GM08714 (cell line): ENCODE data around the gene TNP1.

Experiments
- H3K4me3 ChIP-seq: fragments of 200-500 bp; sonication (Bioruptor generic); 2 replicates; pipeline ENCODE4 v1.5.1; 2014; ENCODE audit warnings: mild to moderate bottlenecking, low read length, inconsistent platforms
- ZNF274 ChIP-seq: IDR thresholded peaks from 2 replicates; pipeline ENCODE4 v1.6.1; 2012; ENCODE audit warnings: mild to moderate bottlenecking, low read depth, low read length

The TNP1 gene

DNA sequence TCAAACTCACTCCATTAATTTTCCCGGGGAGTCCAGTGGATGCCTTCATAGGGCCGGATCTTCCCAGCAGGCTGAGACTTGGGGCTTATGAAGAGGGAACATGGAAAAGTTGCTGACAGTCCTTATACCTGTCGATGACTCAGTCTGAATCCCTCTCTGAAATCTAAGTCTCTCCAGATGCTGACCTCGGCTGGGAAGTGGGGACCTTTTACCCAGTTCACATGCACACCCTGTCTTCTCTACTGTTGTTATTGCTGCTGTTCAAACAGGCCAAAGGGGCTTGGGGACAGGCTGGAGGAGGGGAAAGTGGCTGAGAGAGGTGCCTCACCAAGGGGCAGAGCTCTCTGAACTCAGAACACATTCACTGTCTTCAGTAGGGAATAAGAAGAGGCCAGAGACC, 4.1 kb upstream of the TNP1 start:
- no peak for TF ChIP-seq ZNF274
- H3K4me3 ChIP-seq, result no peak overlapping the region

GRCh38 chr2:216862628-216863398, 2.9 kb upstream of the TNP1 start:
- TF ChIP-seq ZNF274, result no peak
- H3K4me3 ChIP-seq, result no peak overlapping the region

DNA sequence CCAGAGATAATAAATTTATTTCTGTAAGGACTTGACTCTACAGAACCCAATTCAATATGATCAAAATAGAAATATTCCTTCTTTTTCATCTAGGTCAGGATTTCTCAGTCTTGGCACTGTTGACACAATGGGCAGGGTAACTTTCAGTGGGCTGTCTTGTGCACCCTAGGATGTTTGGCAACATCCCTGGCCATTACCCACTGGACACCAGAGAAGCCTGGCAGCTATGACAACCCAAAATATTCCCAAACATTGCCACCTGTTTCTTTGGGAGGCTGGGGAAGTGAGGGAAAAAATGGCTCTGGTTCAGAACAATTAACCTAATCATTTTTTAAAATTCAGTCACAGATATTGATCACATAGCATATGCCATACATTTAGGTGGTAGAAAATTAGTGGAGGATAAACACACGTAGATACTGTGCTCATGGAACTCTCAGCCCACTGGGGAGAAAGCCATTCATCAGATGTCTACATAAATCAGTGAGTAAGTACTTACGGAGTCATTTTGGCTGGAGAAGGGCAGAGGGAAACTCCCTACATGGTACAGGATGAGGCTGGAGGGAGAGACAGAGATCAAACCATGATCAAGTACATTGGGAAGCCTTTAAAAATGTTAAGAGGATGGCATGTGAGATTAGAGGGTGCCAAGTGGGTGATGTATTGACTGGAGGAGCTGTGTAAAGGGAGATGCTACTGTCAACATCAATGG, 718 bp upstream of the TNP1 start:
- no peak overlapping the region for H3K4me3 ChIP-seq
- TF ChIP-seq ZNF274, result no peak

GRCh38 chr2:216858312-216858711, 1.6 kb downstream of the TNP1 start:
- no peak overlapping the region for H3K4me3 ChIP-seq
- no peak for TF ChIP-seq ZNF274

DNA sequence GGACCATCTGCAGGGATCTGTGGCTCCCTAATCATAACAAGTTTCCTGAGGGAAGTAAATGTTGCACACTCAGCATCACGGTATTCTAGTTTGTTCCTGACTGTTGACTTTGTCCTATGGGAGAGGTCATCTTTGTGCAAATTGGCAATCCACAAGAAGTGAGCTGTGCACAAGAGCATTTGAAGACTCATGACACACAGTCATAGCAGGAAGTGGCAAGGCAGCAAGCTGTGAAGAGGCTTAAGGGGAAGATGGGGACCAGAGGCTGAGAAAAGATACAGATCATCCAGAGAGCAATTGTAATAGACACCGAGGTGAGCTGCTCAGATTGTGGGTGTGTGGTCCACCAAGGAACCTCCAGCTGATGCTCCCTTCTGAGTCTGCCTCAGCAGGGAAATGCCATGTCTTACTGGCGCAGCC, 2.7 kb downstream of the TNP1 start:
- no peak overlapping the region for H3K4me3 ChIP-seq
- TF ChIP-seq ZNF274, result no peak

DNA sequence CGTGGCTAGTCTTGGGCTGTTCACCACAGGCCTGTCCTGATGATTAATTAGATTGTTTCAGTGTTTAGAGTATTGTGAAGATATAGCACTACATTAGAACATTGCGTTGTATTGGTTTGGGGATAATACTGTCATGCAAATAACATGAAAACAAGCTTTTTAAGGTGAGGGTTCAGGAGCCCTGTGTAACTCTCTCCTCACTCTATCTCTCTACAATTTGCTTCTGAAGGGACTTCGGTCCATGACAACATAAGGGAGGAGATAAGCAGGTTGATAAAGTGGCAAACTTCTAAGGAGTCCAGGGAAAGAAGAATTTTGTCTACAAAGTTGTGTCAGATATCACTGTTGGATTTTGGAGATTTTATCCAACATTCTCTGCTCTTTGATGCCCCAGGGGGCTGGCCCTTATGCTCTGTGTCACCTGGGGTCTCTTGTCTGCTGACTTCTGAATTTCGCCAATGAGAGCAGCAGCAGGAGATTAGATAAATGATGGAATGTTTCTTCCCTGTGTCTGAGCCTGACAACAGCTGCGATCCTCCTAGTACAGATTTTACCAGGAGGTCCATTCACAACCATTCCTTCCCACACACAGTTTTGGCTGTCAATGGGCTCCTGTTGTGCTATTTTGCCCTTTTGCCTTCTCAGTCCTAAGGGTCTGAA, 3.3 kb downstream of the TNP1 start:
- H3K4me3 ChIP-seq, result no peak overlapping the region
- no peak for TF ChIP-seq ZNF274

- no peak for TF ChIP-seq ZNF274
- H3K4me3 ChIP-seq, result no peak overlapping the region
Measured at GRCh38 chr2:216855605-216856004, 4.3 kb downstream of the TNP1 start.

DNA sequence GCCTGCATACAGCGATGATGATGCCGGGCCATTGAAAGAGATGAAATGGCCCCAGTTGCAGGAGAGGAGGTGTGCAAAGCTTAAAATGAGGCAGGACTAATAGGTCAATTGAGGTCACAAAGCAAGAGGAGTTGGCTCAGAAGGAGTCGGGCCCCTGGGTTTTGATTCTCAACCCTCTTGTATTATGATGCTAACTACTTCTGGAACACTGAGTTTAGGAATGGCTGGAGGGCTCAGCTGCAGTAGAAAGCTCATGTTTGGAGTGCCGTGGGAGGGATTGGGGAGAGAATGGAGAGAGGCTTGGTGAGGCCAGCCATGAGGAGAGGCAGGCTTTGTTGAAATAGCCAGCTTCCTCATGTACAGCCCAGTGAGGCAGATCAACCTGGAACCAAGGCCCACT, 4.8 kb downstream of the TNP1 start:
- no peak for TF ChIP-seq ZNF274

GRCh38 chr2:216851486-216852090, 8.3 kb downstream of the TNP1 start:
- no peak overlapping the region for H3K4me3 ChIP-seq
- no peak for TF ChIP-seq ZNF274

More for the DNA sequence above, 4.8 kb downstream of the TNP1 start:
- no peak overlapping the region for H3K4me3 ChIP-seq

DNA sequence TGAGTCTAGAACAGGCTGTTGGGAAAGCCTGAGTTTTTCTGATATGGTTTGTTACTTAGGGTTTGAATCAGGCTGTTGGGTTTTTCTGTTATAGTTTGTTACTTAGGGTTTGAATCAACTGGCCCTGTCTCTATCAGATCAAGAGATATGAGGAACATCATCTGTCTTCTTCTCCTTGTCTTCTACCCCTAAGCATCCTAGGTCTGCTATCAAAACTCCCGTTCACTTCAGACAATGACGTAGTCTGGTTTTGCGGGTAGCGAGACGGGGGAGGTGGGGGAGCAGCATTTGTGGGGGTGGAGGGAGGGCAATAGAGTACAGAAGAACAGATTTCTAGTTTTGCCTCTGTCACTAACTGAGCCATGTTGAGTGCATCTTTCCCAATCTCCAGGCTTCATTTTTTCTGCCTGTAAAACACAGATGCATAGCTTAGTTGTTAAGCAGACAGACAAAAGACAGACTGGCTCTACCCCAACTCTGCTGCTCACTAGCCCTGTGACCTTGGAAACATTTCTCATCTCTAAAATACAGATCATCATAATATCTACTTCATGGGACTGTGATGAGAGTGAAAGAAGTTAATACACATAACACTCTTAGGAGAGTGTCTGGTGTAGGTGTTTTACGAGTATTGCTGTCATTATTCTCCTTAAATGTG, 9.1 kb downstream of the TNP1 start:
- no peak for TF ChIP-seq ZNF274
- no peak overlapping the region for H3K4me3 ChIP-seq

GRCh38 chr2:216849987-216850386, 9.9 kb downstream of the TNP1 start:
- TF ChIP-seq ZNF274, result no peak
- no peak overlapping the region for H3K4me3 ChIP-seq

- no peak overlapping the region for H3K4me3 ChIP-seq
- TF ChIP-seq ZNF274, result no peak
Measured at GRCh38 chr2:216845426-216845825, 14.4 kb downstream of the TNP1 start.

- no peak overlapping the region for H3K4me3 ChIP-seq
- no peak for TF ChIP-seq ZNF274
Measured at GRCh38 chr2:216842636-216843035, 17.2 kb downstream of the TNP1 start.

GRCh38 chr2:216839688-216840087, 20.2 kb downstream of the TNP1 start:
- no peak overlapping the region for H3K4me3 ChIP-seq
- no peak for TF ChIP-seq ZNF274
